Astrocyte (in vitro differentiated cells and primary cell): Measurements from ENCODE around the gene PRRG1.

Experiments used
- EZH2 ChIP-seq: IDR thresholded peaks from 2 replicates; pipeline ENCODE4 v1.6.1; 2012; ENCODE audit warnings: mild to moderate bottlenecking, low read length, inconsistent platforms; ENCODE audit not compliant: insufficient read depth
- TF ChIP-seq, protein P1 (sequence below): IDR thresholded peaks from 2 replicates; pipeline ENCODE4 v1.5.1; 2011; ENCODE audit warnings: low read depth, mild to moderate bottlenecking, inconsistent platforms, low read length, moderate library complexity; ENCODE audit not compliant: insufficient read depth

- TF ChIP-seq, protein P1, sequence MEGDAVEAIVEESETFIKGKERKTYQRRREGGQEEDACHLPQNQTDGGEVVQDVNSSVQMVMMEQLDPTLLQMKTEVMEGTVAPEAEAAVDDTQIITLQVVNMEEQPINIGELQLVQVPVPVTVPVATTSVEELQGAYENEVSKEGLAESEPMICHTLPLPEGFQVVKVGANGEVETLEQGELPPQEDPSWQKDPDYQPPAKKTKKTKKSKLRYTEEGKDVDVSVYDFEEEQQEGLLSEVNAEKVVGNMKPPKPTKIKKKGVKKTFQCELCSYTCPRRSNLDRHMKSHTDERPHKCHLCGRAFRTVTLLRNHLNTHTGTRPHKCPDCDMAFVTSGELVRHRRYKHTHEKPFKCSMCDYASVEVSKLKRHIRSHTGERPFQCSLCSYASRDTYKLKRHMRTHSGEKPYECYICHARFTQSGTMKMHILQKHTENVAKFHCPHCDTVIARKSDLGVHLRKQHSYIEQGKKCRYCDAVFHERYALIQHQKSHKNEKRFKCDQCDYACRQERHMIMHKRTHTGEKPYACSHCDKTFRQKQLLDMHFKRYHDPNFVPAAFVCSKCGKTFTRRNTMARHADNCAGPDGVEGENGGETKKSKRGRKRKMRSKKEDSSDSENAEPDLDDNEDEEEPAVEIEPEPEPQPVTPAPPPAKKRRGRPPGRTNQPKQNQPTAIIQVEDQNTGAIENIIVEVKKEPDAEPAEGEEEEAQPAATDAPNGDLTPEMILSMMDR = no peak
- TF ChIP-seq EZH2 = no peak
Measured at GRCh38 chrX:37332987-37333658, 16.0 kb upstream of the PRRG1 start.
